Lower leg skin (tissue), 4 donors: ENCODE data around the gene SHROOM2. TPM values are rescaled to one million over a fixed set of nuclear protein-coding genes. Genes with fewer than 3 reads are reported as not detected.

Experiments
- DNase-seq, 2 donors: peaks; one replicate each; pipeline ENCODE4 v3.0.0-alpha.2; 2019; ENCODE audit warnings: low spot score in 2 of 2
- H3K4me3 ChIP-seq: fragments of 200-600 bp; sonication (generic); 2 replicates; pipeline ENCODE4 v1.5.1; 2017; ENCODE audit warnings: mild to moderate bottlenecking, low read depth; ENCODE audit not compliant: poor library complexity, severe bottlenecking
- POLR2A ChIP-seq, 2 donors: fragments of 450-650 bp; IDR thresholded peaks; one replicate each; pipeline ENCODE4 v1.6.1; 2016 to 2017; ENCODE audit warnings: antibody characterized with exemption in 2 of 2, mild to moderate bottlenecking in 1 of 2, moderate library complexity in 1 of 2
- WGBS, 2 donors: methylation state at CpG; one replicate each; pipeline ENCODE4 v1.1.5; 2018; 5-methylcytosine and 5-hydroxymethylcytosine counted together
- intact Hi-C: fragments of 100-400 bp; cut with DNase I; formaldehyde crosslinking; loops from one replicate; pipeline ENCODE4 v1.15.0; 2023; ENCODE audit warnings: low total_unique reads
- total RNA-seq, 4 donors: library from RNA; depleted of rRNA; stranded (reverse); fragments of >200 nt; gene quantifications; one replicate each; pipeline ENCODE4 v1.1.0, GENCODE V29; 2016
- TF ChIP-seq, protein P1 (sequence below), 3 donors: fragments of 450-650 bp; IDR thresholded peaks; one replicate each; pipeline ENCODE4 v1.5.1; 2016; ENCODE audit warnings: antibody characterized with exemption in 3 of 3, mild to moderate bottlenecking in 3 of 3, moderate library complexity in 2 of 3

Gene SHROOM2
- total RNA-seq, 4 donors from 2014 or later = 7.4 to 9.6 (median 8.6) TPM

DNA sequence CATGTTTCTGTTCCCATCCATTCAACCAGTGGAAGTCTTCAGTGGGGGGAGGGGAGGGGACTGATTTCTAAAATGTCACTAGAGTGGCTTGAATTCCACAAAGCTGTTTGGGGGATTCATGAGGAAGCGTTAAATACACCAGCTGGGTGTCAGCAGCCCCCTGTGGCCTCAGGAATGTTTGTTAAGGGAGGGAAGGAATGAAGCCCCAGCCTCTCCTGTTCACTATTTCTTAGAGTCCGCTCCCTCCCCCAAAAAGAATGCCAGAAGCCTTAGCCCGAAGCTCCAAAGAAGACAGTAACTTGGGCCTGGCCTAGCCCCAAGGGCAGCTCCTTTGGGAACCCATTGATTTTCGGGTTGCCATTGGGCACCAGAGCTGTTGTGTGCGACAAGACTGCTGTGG, 3.3 kb downstream of the SHROOM2 start:
- H3K4me3 ChIP-seq = no peak overlapping the region
- no peak for DNase-seq
- TF ChIP-seq POLR2A (IDR thresholded peaks at IDR 0.05) = no peak
- TF ChIP-seq, protein P1, sequence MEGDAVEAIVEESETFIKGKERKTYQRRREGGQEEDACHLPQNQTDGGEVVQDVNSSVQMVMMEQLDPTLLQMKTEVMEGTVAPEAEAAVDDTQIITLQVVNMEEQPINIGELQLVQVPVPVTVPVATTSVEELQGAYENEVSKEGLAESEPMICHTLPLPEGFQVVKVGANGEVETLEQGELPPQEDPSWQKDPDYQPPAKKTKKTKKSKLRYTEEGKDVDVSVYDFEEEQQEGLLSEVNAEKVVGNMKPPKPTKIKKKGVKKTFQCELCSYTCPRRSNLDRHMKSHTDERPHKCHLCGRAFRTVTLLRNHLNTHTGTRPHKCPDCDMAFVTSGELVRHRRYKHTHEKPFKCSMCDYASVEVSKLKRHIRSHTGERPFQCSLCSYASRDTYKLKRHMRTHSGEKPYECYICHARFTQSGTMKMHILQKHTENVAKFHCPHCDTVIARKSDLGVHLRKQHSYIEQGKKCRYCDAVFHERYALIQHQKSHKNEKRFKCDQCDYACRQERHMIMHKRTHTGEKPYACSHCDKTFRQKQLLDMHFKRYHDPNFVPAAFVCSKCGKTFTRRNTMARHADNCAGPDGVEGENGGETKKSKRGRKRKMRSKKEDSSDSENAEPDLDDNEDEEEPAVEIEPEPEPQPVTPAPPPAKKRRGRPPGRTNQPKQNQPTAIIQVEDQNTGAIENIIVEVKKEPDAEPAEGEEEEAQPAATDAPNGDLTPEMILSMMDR (IDR thresholded peaks at IDR 0.05) = no peak
- WGBS, 2 donors = 52 to 90% methylated on average over 3 to 5 of the region's 5 CpGs
- intact Hi-C loops = no loop called here

DNA sequence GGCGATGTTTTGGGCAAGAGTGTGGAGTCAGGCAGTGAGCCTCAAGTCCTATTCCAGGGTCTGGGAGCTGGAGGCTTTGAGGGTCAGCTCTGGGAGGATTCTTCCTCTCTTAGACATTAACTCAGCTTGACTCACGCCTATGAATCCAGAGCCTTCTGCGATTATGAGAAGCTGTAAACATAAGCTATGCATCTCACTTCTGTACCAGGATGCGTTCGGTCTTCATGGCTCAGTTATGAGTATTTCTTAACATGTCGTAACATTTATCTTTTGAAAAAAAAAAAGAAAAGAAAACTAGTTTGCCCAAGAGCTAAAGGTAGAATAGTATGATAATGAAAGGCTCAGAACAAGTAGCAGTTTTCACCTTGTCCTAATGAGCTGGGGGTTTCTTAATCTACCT, 4.6 kb downstream of the SHROOM2 start:
- H3K4me3 ChIP-seq = no peak overlapping the region
- DNase-seq = no peak
- intact Hi-C loops = no loop called here
- WGBS, 2 donors = 63 to 81% methylated on average over 6 of the region's 6 CpGs
- TF ChIP-seq POLR2A (IDR thresholded peaks at IDR 0.05) = no peak
- TF ChIP-seq, protein P1 (IDR thresholded peaks at IDR 0.05) = no peak

DNA sequence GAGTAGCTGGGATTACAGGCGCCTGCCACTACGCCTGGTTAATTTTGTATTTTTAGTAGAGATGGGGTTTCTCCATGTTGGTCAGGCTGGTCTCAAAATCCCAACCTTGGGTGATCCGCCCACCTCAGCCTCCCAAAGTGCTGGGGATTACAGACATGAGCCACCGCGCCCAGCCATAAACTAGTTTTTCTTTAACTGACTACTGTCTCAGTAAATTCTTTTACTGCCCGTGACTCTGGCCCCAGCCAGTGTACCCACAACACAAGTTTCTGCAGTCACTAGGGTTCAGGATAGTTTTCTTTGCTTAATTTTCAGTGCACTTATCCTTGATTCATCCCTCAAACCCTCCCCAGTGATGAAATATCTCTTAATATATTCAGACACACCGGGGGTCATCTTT, 8.3 kb downstream of the SHROOM2 start:
- no peak overlapping the region for H3K4me3 ChIP-seq
- TF ChIP-seq, protein P1 (IDR thresholded peaks at IDR 0.05) = no peak
- TF ChIP-seq POLR2A (IDR thresholded peaks at IDR 0.05) = no peak
- 89 to 91% methylated on average over 7 of the region's 7 CpGs for WGBS, 2 donors
- no peak for DNase-seq
- intact Hi-C loops = no loop called here

DNA sequence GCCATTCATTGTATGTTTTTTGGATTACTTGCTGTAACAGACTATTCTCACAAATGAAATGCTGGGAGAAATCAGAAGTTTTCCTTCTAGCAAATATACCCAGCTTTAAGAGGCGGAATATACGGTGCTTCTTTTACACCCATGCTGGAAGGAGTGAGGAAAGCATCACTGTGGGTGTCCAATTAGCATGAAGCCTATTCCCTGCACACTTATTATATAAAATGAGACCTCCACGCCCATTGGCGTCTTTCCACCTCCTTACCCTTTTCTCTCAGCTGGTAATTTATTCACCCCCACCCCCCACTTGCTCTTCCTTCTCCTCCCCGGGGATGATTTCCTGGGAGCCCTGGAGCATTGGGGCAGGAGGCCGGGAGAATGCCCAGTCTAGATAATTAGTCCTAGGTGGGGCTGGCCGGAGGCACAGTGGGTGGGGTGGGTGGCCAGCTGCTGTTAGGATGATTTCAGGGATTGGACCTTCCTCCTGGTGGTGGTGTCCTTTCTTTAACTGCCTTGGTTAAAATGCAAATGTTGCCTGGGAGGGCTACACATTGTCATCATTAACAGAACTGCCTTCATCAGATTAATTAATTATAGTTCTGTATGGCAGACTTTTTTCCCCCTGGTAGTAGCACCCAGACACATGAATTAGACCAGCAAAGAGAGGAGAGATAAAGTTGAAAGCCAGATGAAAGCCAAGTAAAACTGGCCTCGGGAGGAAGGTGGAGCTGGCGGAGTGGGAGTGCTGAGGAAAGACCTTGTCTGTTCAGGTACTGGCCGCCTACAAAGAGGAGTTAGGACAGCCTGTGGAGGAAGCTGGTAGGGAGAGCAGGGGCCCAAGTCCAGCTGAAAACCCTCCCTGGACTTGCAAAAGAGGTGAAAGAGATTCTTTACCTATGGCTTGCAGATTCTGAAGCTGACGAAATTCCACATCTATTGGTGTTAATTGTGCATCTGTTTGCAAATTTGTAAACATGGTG, 11.4 kb downstream of the SHROOM2 start:
- WGBS, 2 donors = 51 to 65% methylated on average over 9 to 11 of the region's 11 CpGs
- intact Hi-C loops = no loop called here
- no peak overlapping the region for H3K4me3 ChIP-seq
- DNase-seq = no peak
- TF ChIP-seq, protein P1 (IDR thresholded peaks at IDR 0.05) = no peak
- TF ChIP-seq POLR2A (IDR thresholded peaks at IDR 0.05) = no peak

DNA sequence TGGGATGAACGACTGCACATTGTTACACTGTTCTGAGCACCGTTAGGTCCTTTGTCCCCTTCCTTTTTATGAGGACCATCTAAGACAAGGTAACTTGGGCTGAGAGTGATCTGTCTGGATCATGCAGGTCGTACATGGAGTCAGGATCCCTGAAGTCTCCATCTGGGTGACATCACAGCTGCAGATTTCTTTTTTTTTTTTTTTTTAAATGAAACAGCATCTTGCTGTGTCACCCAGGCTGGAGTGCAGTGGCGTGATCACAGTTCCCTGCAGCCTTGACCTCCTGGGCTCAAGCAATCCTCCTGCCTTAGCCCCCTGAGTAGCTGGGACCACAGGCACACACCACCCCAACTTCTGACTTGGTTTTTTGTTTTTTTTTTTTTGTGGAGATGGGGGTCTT, 16.5 kb downstream of the SHROOM2 start:
- DNase-seq = no peak
- TF ChIP-seq POLR2A (IDR thresholded peaks at IDR 0.05) = no peak
- TF ChIP-seq, protein P1 (IDR thresholded peaks at IDR 0.05) = no peak
- no peak overlapping the region for H3K4me3 ChIP-seq
- intact Hi-C loops = no loop called here
- WGBS, 2 donors = 76 to 94% methylated on average over 3 to 4 of the region's 4 CpGs
